SK-N-SH treated with all-trans-retinoic acid at 6 μM for 48 hours (cell line): ENCODE results near the gene RAB19.

Experiments used
- ARNTL ChIP-seq: fragments of 450-650 bp; formaldehyde crosslinking; IDR thresholded peaks from 2 replicates; pipeline ENCODE4 v1.5.0; 2020; ENCODE audit warnings: low read depth, mild to moderate bottlenecking, moderate library complexity, borderline replicate concordance
- BACH2 ChIP-seq: fragments of 250-450 bp; sonication (Bioruptor Pico); IDR thresholded peaks from 2 replicates; pipeline ENCODE4 v1.9.0; 2021; ENCODE audit warnings: mild to moderate bottlenecking, borderline replicate concordance
- ESRRG ChIP-seq: fragments of 250-450 bp; sonication (Bioruptor Pico); IDR thresholded peaks from 2 replicates; pipeline ENCODE4 v1.6.1; 2021; ENCODE audit warnings: mild to moderate bottlenecking
- OSR1 ChIP-seq: fragments of 250-450 bp; sonication (Bioruptor Pico); IDR thresholded peaks from 2 replicates; pipeline ENCODE4 v1.8.0; 2022; ENCODE audit warnings: moderate library complexity, mild to moderate bottlenecking, inconsistent platforms
- RARB ChIP-seq: fragments of 250-450 bp; sonication (Bioruptor Pico); IDR thresholded peaks from 2 replicates; pipeline ENCODE4 v1.8.0; 2021; ENCODE audit warnings: mild to moderate bottlenecking, moderate library complexity
- TCF4 ChIP-seq: fragments of 250-450 bp; sonication (Bioruptor Pico); IDR thresholded peaks from 2 replicates; pipeline ENCODE4 v1.8.0; 2021; ENCODE audit warnings: mild to moderate bottlenecking, moderate library complexity, borderline replicate concordance
- ZFP3 ChIP-seq: fragments of 250-450 bp; sonication (Bioruptor Pico); IDR thresholded peaks from 2 replicates; pipeline ENCODE4 v1.5.0; 2020; ENCODE audit warnings: mild to moderate bottlenecking, moderate library complexity
- ZFP30 ChIP-seq: fragments of 450-650 bp; formaldehyde crosslinking; IDR thresholded peaks from 2 replicates; pipeline ENCODE4 v1.5.0; 2022; ENCODE audit warnings: mild to moderate bottlenecking, moderate library complexity
- ZNF70 ChIP-seq: fragments of 450-650 bp; formaldehyde crosslinking; IDR thresholded peaks from 2 replicates; pipeline ENCODE4 v1.5.0; 2020; ENCODE audit warnings: mild to moderate bottlenecking, moderate library complexity
- ZNF8 ChIP-seq: fragments of 450-650 bp; formaldehyde crosslinking; IDR thresholded peaks from 2 replicates; pipeline ENCODE4 v1.5.0; 2020; ENCODE audit warnings: mild to moderate bottlenecking, moderate library complexity
- TF ChIP-seq, protein P1 (sequence below): fragments of 250-450 bp; sonication (Bioruptor Pico); IDR thresholded peaks from 2 replicates; pipeline ENCODE4 v1.5.1; 2020; ENCODE audit warnings: low read depth, mild to moderate bottlenecking, moderate library complexity
- TF ChIP-seq, protein P2 (sequence below): fragments of 250-450 bp; sonication (Bioruptor Pico); IDR thresholded peaks from 2 replicates; pipeline ENCODE4 v1.8.0; 2020; ENCODE audit warnings: mild to moderate bottlenecking, moderate library complexity, borderline replicate concordance
- TF ChIP-seq, protein P3 (sequence below): fragments of 250-450 bp; sonication (Bioruptor Pico); IDR thresholded peaks from 2 replicates; pipeline ENCODE4 v1.5.1; 2021; ENCODE audit warnings: mild to moderate bottlenecking, moderate library complexity

DNA sequence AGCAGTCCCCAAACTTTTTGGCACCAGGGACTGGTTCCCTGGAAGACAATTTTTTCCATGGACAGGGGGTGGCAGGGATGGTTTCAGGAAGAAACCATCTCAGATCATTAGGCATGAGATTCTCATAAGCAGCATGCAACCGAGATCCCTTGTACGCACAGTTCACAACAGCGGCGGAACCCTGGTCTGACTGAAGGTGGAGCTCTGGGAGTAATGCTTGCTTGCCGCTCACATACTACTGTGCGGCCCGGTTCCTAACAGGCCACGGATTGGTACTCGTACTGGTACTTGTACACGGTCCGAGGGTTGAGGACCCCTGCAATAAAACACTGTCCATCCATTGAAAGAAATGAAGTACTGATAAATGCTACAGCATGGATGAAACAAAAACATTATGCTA is 42.6 kb downstream of the RAB19 start:
- TF ChIP-seq ZFP30 (CRISPR knock-in tag) (no peak), ZNF8 (CRISPR knock-in tag) (no peak), ESRRG (CRISPR knock-in tag) (no peak), ZFP3 (CRISPR knock-in tag) (no peak), OSR1 (CRISPR knock-in tag) (no peak), RARB (CRISPR knock-in tag) (no peak), TCF4 (CRISPR knock-in tag) (no peak), ZNF70 (no peak), ARNTL (no peak), BACH2 (CRISPR knock-in tag) (no peak)
- TF ChIP-seq, protein P1, sequence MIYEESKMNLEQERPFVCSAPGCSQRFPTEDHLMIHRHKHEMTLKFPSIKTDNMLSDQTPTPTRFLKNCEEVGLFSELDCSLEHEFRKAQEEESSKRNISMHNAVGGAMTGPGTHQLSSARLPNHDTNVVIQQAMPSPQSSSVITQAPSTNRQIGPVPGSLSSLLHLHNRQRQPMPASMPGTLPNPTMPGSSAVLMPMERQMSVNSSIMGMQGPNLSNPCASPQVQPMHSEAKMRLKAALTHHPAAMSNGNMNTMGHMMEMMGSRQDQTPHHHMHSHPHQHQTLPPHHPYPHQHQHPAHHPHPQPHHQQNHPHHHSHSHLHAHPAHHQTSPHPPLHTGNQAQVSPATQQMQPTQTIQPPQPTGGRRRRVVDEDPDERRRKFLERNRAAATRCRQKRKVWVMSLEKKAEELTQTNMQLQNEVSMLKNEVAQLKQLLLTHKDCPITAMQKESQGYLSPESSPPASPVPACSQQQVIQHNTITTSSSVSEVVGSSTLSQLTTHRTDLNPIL (CRISPR knock-in tag), result no peak
- TF ChIP-seq, protein P2, sequence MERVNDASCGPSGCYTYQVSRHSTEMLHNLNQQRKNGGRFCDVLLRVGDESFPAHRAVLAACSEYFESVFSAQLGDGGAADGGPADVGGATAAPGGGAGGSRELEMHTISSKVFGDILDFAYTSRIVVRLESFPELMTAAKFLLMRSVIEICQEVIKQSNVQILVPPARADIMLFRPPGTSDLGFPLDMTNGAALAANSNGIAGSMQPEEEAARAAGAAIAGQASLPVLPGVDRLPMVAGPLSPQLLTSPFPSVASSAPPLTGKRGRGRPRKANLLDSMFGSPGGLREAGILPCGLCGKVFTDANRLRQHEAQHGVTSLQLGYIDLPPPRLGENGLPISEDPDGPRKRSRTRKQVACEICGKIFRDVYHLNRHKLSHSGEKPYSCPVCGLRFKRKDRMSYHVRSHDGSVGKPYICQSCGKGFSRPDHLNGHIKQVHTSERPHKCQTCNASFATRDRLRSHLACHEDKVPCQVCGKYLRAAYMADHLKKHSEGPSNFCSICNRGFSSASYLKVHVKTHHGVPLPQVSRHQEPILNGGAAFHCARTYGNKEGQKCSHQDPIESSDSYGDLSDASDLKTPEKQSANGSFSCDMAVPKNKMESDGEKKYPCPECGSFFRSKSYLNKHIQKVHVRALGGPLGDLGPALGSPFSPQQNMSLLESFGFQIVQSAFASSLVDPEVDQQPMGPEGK (CRISPR knock-in tag), result no peak
- TF ChIP-seq, protein P3, sequence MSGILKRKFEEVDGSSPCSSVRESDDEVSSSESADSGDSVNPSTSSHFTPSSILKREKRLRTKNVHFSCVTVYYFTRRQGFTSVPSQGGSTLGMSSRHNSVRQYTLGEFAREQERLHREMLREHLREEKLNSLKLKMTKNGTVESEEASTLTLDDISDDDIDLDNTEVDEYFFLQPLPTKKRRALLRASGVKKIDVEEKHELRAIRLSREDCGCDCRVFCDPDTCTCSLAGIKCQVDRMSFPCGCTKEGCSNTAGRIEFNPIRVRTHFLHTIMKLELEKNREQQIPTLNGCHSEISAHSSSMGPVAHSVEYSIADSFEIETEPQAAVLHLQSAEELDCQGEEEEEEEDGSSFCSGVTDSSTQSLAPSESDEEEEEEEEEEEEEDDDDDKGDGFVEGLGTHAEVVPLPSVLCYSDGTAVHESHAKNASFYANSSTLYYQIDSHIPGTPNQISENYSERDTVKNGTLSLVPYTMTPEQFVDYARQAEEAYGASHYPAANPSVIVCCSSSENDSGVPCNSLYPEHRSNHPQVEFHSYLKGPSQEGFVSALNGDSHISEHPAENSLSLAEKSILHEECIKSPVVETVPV, result no peak
